ENCODE measurements around the gene RASA4B. TPM values are rescaled to one million over a fixed set of nuclear protein-coding genes. Genes with fewer than 3 reads are reported as not detected.
"Not testable (repeated sequence)": the region's sequence is repeated elsewhere in the genome, so short reads cannot be mapped to it uniquely, and the experiment has no call there.

RASA4B gene
- total and polyA plus RNA-seq, 10 donors = 16.7 to 50.5 (median 23.6) TPM

- 81 to 96% (median 88%) methylated on average over 5 to 11 of the region's 14 CpGs; no CpG with 5 or more reads in 1 of the 5 donors for WGBS, 5 donors
- DNase-seq = peak; percentile 56
- H3K9me3 ChIP-seq; H3K4me3 ChIP-seq; H3K27me3 ChIP-seq (replicated peaks in 1 of 7); H3K27ac ChIP-seq; intact Hi-C loops (cut with DNase I; ENCODE audit: low total_unique reads): not testable (repeated sequence)
- Histone ChIP-seq H3K4me1 (peaks cover 0 to 15% (median 3%) of the 10 kb centered on the region in 6 donors), H3K36me3 (peaks cover 0 to 65% (median 29%) of the 10 kb centered on the region in 6 donors)
These were observed 43.5 kb downstream of the RASA4B start for GRCh38 chr7:102474116-102474515.

GRCh38 chr7:102473271-102473991, 44.1 kb downstream of the RASA4B start:
- Histone ChIP-seq H3K4me1 (peaks cover 0 to 22% (median 3%) of the 10 kb centered on the region in 6 donors), H3K27me3 (replicated peaks in 1 of 7) (no peaks in the 10 kb centered on the region), H3K36me3 (peaks cover 0 to 72% (median 33%) of the 10 kb centered on the region in 6 donors), H3K9me3 (no peaks in the 10 kb centered on the region), H3K4me3 (no peak overlapping the region), H3K27ac (no peak overlapping the region)
- intact Hi-C loops (cut with DNase I; ENCODE audit: low total_unique reads) = no loop called here
- DNase-seq = peak; percentile 70
- TF ChIP-seq POLR2AphosphoS5 (IDR thresholded peaks at IDR 0.05) (no peak), CTCF (IDR thresholded peaks at IDR 0.05 in 8 of 11, conservative IDR thresholded peaks at IDR 0.05 in 3 of 11) (no peak), POLR2A (IDR thresholded peaks at IDR 0.05) (no peak)
- WGBS, 5 donors = 78 to 91% (median 86%) methylated on average over 19 to 23 of the region's 23 CpGs

GRCh38 chr7:102472126-102473041, 45.2 kb downstream of the RASA4B start:
- Histone ChIP-seq H3K4me3 (no peak overlapping the region), H3K9me3 (no peaks in the 10 kb centered on the region), H3K4me1 (peaks cover 0 to 30% (median 3%) of the 10 kb centered on the region in 6 donors), H3K27me3 (replicated peaks in 1 of 7) (no peaks in the 10 kb centered on the region), H3K27ac (no peak overlapping the region), H3K36me3 (peaks cover 0 to 83% (median 40%) of the 10 kb centered on the region in 6 donors)
- intact Hi-C loops (cut with DNase I; ENCODE audit: low total_unique reads) = no loop called here
- WGBS, 5 donors = 80 to 87% (median 82%) methylated on average over 12 to 31 of the region's 31 CpGs
- peak; percentile 78 for DNase-seq
- TF ChIP-seq POLR2A (IDR thresholded peaks at IDR 0.05) = no peak
- TF ChIP-seq CTCF (IDR thresholded peaks at IDR 0.05 in 8 of 11, conservative IDR thresholded peaks at IDR 0.05 in 3 of 11) = no peak
- peak in 2 of 3 donors; percentile 26 to 61 for TF ChIP-seq POLR2AphosphoS5 (IDR thresholded peaks at IDR 0.05)

- H3K9me3 ChIP-seq = no peaks in the 10 kb centered on the region
- peaks cover 0 to 85% (median 40%) of the 10 kb centered on the region in 6 donors for H3K36me3 ChIP-seq
- no peaks in the 10 kb centered on the region for H3K27me3 ChIP-seq (replicated peaks in 1 of 7)
- H3K4me3 ChIP-seq = no peak overlapping the region
- TF ChIP-seq POLR2A (IDR thresholded peaks at IDR 0.05) = no peak
- TF ChIP-seq POLR2AphosphoS5 (IDR thresholded peaks at IDR 0.05) = no peak
- TF ChIP-seq CTCF (IDR thresholded peaks at IDR 0.05 in 8 of 11, conservative IDR thresholded peaks at IDR 0.05 in 3 of 11) = no peak
- DNase-seq = peak; percentile 68
- H3K27ac ChIP-seq = no peak overlapping the region
- H3K4me1 ChIP-seq = peaks cover 0 to 36% (median 4%) of the 10 kb centered on the region in 6 donors
- WGBS, 5 donors = 70 to 93% (median 86%) methylated on average over 4 to 6 of the region's 6 CpGs
- intact Hi-C loops (cut with DNase I; ENCODE audit: low total_unique reads) = no loop called here
These were observed 45.8 kb downstream of the RASA4B start for GRCh38 chr7:102471791-102472125.

Data from spleen (tissue), 11 donors.